Measurements from ENCODE around the gene ASB7. TPM values are rescaled to one million over a fixed set of nuclear protein-coding genes. Genes with fewer than 3 reads are reported as not detected.

Gene ASB7
- total RNA-seq, 1 experiment from 2014 or later: 12.9 TPM

DNA sequence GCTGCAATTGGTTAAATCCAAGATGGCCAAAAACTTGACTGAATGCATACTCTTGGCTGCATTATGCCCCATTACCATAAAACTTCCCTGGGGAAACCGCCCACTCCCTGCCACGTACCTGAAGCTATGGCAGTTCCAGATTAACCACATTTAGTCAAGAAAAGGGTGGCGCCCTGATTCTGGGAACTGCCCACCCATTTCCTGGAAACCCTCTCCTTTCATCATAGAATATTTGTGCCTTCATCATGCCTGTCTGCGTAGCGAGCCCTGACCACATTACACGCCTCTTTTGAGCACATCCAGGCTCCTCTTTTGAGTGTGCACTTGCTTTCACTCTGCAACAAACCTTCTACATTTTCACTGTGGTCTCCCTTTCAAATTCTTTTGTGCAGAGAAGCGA, 5.6 kb upstream of the ASB7 start:
- no peak overlapping the region for H3K4me3 Mint-ChIP-seq
- no peak overlapping the region for H3K27ac Mint-ChIP-seq
- H3K9me3 Mint-ChIP-seq: peaks cover 15% of the 10 kb centered on the region
- DNase-seq (ENCODE audit: low spot score): no peak
- ATAC-seq: no peak
- ChIA-PET POLR2A (no interaction called here), CTCF (interaction anchor here (1.2 kb wide), 1 partner anchor 247 kb away, joined by 3 read pairs; no protein-coding TSS in a partner anchor)
- TF ChIP-seq, protein P1, sequence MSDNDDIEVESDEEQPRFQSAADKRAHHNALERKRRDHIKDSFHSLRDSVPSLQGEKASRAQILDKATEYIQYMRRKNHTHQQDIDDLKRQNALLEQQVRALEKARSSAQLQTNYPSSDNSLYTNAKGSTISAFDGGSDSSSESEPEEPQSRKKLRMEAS (CRISPR knock-in tag; IDR thresholded peaks at IDR 0.05): no peak
- no peak for TF ChIP-seq HMGA2 (CRISPR knock-in tag; IDR thresholded peaks at IDR 0.05)
- no peak for TF ChIP-seq RORB (CRISPR knock-in tag; IDR thresholded peaks at IDR 0.05)
- TF ChIP-seq GTF2I (CRISPR knock-in tag; conservative IDR thresholded peaks at IDR 0.05): no peak
- TF ChIP-seq, protein P2, sequence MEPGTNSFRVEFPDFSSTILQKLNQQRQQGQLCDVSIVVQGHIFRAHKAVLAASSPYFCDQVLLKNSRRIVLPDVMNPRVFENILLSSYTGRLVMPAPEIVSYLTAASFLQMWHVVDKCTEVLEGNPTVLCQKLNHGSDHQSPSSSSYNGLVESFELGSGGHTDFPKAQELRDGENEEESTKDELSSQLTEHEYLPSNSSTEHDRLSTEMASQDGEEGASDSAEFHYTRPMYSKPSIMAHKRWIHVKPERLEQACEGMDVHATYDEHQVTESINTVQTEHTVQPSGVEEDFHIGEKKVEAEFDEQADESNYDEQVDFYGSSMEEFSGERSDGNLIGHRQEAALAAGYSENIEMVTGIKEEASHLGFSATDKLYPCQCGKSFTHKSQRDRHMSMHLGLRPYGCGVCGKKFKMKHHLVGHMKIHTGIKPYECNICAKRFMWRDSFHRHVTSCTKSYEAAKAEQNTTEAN (CRISPR knock-in tag; IDR thresholded peaks at IDR 0.05): no peak
- TF ChIP-seq, protein P3, sequence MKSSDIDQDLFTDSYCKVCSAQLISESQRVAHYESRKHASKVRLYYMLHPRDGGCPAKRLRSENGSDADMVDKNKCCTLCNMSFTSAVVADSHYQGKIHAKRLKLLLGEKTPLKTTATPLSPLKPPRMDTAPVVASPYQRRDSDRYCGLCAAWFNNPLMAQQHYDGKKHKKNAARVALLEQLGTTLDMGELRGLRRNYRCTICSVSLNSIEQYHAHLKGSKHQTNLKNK (CRISPR knock-in tag; IDR thresholded peaks at IDR 0.05): no peak
- TF ChIP-seq TEAD4 (CRISPR knock-in tag; IDR thresholded peaks at IDR 0.05): no peak
- TF ChIP-seq NFE2L1 (CRISPR knock-in tag; IDR thresholded peaks at IDR 0.05): no peak
- TF ChIP-seq OVOL2 (CRISPR knock-in tag; IDR thresholded peaks at IDR 0.05; ENCODE audit: borderline replicate concordance): no peak
- no peak for TF ChIP-seq ZBTB21 (CRISPR knock-in tag; IDR thresholded peaks at IDR 0.05; ENCODE audit: borderline replicate concordance)
- TF ChIP-seq, protein P4, sequence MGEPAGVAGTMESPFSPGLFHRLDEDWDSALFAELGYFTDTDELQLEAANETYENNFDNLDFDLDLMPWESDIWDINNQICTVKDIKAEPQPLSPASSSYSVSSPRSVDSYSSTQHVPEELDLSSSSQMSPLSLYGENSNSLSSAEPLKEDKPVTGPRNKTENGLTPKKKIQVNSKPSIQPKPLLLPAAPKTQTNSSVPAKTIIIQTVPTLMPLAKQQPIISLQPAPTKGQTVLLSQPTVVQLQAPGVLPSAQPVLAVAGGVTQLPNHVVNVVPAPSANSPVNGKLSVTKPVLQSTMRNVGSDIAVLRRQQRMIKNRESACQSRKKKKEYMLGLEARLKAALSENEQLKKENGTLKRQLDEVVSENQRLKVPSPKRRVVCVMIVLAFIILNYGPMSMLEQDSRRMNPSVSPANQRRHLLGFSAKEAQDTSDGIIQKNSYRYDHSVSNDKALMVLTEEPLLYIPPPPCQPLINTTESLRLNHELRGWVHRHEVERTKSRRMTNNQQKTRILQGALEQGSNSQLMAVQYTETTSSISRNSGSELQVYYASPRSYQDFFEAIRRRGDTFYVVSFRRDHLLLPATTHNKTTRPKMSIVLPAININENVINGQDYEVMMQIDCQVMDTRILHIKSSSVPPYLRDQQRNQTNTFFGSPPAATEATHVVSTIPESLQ (CRISPR knock-in tag; IDR thresholded peaks at IDR 0.05): no peak
- no peak for TF ChIP-seq ZNF219 (CRISPR knock-in tag; IDR thresholded peaks at IDR 0.05; ENCODE audit: borderline replicate concordance)
- TF ChIP-seq, protein P5, sequence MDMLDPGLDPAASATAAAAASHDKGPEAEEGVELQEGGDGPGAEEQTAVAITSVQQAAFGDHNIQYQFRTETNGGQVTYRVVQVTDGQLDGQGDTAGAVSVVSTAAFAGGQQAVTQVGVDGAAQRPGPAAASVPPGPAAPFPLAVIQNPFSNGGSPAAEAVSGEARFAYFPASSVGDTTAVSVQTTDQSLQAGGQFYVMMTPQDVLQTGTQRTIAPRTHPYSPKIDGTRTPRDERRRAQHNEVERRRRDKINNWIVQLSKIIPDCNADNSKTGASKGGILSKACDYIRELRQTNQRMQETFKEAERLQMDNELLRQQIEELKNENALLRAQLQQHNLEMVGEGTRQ (CRISPR knock-in tag; IDR thresholded peaks at IDR 0.05): no peak
- TF ChIP-seq, protein P6, sequence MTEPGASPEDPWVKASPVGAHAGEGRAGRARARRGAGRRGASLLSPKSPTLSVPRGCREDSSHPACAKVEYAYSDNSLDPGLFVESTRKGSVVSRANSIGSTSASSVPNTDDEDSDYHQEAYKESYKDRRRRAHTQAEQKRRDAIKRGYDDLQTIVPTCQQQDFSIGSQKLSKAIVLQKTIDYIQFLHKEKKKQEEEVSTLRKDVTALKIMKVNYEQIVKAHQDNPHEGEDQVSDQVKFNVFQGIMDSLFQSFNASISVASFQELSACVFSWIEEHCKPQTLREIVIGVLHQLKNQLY (CRISPR knock-in tag; IDR thresholded peaks at IDR 0.05): no peak
- TF ChIP-seq JUN (CRISPR knock-in tag; IDR thresholded peaks at IDR 0.05): no peak
- TF ChIP-seq, protein P7, sequence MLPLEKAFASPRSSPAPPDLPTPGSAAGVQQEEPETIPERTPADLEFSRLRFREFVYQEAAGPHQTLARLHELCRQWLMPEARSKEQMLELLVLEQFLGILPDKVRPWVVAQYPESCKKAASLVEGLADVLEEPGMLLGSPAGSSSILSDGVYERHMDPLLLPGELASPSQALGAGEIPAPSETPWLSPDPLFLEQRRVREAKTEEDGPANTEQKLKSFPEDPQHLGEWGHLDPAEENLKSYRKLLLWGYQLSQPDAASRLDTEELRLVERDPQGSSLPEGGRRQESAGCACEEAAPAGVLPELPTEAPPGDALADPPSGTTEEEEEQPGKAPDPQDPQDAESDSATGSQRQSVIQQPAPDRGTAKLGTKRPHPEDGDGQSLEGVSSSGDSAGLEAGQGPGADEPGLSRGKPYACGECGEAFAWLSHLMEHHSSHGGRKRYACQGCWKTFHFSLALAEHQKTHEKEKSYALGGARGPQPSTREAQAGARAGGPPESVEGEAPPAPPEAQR (CRISPR knock-in tag; IDR thresholded peaks at IDR 0.05): no peak
- TF ChIP-seq SMAD3 (CRISPR knock-in tag; IDR thresholded peaks at IDR 0.05; ENCODE audit: borderline replicate concordance): no peak
- H3K27me3 Mint-ChIP-seq (ENCODE audit: low read depth): no peaks in the 10 kb centered on the region; the same call in 1 of the 2 replicates
- H3K4me1 Mint-ChIP-seq: no peaks in the 10 kb centered on the region
- peaks cover 7% of the 10 kb centered on the region for H3K36me3 Mint-ChIP-seq

DNA sequence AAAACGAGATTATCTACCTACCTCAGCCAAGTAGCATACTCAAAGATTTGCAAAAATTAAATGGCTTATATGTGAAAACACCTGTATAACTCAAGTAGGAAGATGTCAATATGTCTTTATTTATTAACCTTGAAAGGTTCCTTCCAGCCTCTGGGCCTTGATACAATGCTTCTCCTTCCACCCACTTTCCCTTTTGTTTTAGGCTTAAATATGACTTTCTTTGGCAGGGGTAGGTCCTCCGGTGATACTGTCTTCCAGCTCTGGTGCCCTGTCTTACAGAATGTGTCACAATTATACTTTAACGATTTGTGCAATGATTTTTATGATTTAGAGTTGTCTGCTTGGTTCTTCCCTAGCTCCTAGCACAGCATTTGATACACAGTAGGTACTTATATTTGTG, 4.5 kb upstream of the ASB7 start:
- Mint-ChIP-seq H3K4me3 (no peak overlapping the region), H3K27ac (no peak overlapping the region), H3K4me1 (no peaks in the 10 kb centered on the region), H3K9me3 (peaks cover 6% of the 10 kb centered on the region), H3K36me3 (no peaks in the 10 kb centered on the region; the same call in 1 of the 2 replicates), H3K27me3 (ENCODE audit: low read depth) (no peaks in the 10 kb centered on the region)
- ATAC-seq (no peak), DNase-seq (ENCODE audit: low spot score) (no peak)
- ChIA-PET CTCF (no interaction called here), POLR2A (no interaction called here)
- no peak for TF ChIP-seq MYBL2 (CRISPR knock-in tag; IDR thresholded peaks at IDR 0.05)
- no peak for TF ChIP-seq TEAD1 (CRISPR knock-in tag; IDR thresholded peaks at IDR 0.05)
- TF ChIP-seq GABPB1 (CRISPR knock-in tag; IDR thresholded peaks at IDR 0.05): no peak
- TF ChIP-seq, protein P8, sequence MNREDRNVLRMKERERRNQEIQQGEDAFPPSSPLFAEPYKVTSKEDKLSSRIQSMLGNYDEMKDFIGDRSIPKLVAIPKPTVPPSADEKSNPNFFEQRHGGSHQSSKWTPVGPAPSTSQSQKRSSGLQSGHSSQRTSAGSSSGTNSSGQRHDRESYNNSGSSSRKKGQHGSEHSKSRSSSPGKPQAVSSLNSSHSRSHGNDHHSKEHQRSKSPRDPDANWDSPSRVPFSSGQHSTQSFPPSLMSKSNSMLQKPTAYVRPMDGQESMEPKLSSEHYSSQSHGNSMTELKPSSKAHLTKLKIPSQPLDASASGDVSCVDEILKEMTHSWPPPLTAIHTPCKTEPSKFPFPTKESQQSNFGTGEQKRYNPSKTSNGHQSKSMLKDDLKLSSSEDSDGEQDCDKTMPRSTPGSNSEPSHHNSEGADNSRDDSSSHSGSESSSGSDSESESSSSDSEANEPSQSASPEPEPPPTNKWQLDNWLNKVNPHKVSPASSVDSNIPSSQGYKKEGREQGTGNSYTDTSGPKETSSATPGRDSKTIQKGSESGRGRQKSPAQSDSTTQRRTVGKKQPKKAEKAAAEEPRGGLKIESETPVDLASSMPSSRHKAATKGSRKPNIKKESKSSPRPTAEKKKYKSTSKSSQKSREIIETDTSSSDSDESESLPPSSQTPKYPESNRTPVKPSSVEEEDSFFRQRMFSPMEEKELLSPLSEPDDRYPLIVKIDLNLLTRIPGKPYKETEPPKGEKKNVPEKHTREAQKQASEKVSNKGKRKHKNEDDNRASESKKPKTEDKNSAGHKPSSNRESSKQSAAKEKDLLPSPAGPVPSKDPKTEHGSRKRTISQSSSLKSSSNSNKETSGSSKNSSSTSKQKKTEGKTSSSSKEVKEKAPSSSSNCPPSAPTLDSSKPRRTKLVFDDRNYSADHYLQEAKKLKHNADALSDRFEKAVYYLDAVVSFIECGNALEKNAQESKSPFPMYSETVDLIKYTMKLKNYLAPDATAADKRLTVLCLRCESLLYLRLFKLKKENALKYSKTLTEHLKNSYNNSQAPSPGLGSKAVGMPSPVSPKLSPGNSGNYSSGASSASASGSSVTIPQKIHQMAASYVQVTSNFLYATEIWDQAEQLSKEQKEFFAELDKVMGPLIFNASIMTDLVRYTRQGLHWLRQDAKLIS (CRISPR knock-in tag; IDR thresholded peaks at IDR 0.05; ENCODE audit: borderline replicate concordance): no peak

Measured in WTC11 (cell line).